AG04449 (cell line): Measurements from ENCODE around the gene FYCO1.

Experiments used
- CTCF ChIA-PET: fragments of 350-600 bp; formaldehyde crosslinking; extraction: SDS; loops from one replicate; lab custom pipeline; 2021; ENCODE audit warnings: antibody characterized with exemption; lab: Yijun Ruan, JAX
- POLR2A ChIA-PET: fragments of 400-600, 350-600 bp; formaldehyde crosslinking; extraction: SDS; loops from one replicate; lab custom pipeline; 2020; ENCODE audit warnings: antibody characterized with exemption, inconsistent platforms; lab: Yijun Ruan, JAX
- DNase-seq: peaks from one replicate; pipeline ENCODE4 v3.0.0-alpha.2; 2010; ENCODE audit warnings: low read depth, low spot score
- H3K4me3 ChIP-seq: 2 replicates; pipeline ENCODE4 v1.5.1; 2011; ENCODE audit warnings: low read depth, mild to moderate bottlenecking, control low read depth, low read length
- CTCF ChIP-seq: IDR thresholded peaks from one replicate; pipeline ENCODE4 v1.5.1; 2011; ENCODE audit warnings: mild to moderate bottlenecking, moderate library complexity, low read length, control low read depth, inconsistent platforms; ENCODE audit not compliant: insufficient read depth; ENCODE audit errors: missing control alignments

FYCO1 gene

GRCh38 chr3:46022909-46023785 lies 27.5 kb upstream of the FYCO1 start:
- ChIA-PET POLR2A (no interaction called here), CTCF (no interaction called here)

GRCh38 chr3:46021516-46021915 lies 25.9 kb upstream of the FYCO1 start:
- no peak for TF ChIP-seq CTCF
- ChIA-PET CTCF (no interaction called here), POLR2A (no interaction called here)
- DNase-seq, result no peak
- H3K4me3 ChIP-seq, result no peak overlapping the region

More at GRCh38 chr3:46022909-46023785, 27.5 kb upstream of the FYCO1 start:
- TF ChIP-seq CTCF, result no peak
- no peak for DNase-seq
- H3K4me3 ChIP-seq, result no peak overlapping the region

DNA sequence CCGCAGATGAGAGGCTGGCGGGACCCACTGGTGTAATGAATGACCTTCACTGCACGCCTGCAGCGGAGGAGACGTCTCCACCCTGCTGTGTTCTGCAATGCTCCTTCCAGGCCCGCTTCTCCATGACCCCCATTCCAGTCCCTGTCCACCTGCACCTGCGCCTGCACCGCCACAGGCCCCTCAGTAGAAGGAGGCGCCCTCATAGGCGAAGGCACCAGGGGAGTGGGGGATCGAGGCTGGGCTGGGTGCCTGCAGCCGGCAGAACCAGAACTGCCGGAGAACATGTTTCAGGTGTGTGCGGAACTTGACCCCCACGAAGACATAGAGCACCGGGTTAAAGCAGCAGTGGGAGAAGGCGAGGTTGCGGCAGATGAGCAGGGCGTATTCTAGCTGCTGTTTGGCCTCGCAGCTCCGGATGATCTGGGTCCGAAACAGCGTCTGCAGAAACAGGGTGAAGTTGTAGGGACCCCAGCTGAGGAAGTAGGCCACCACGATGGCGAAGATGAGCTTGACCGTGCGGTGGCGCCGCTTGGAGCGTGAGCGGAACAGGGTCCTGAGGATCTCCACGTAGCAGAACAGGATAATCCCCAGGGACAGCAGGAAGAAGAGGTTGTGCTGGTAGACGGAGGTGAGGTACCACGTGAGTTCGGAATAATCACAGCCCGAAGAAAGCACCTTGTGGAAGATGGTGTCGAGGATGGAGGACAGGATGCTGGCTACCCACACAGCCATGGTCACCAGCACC lies 25.3 kb upstream of the FYCO1 start:
- no peak for TF ChIP-seq CTCF
- CTCF ChIA-PET, result no interaction called here
- DNase-seq, result no peak
- no peak overlapping the region for H3K4me3 ChIP-seq
- POLR2A ChIA-PET, result no interaction called here

GRCh38 chr3:46019707-46020106 lies 24.1 kb upstream of the FYCO1 start:
- POLR2A ChIA-PET, result no interaction called here
- TF ChIP-seq CTCF, result no peak
- H3K4me3 ChIP-seq, result no peak overlapping the region
- CTCF ChIA-PET, result no interaction called here
- DNase-seq, result no peak

- no peak for DNase-seq
- TF ChIP-seq CTCF, result no peak
- CTCF ChIA-PET, result interaction anchor here (2.5 kb wide), 1 partner anchor 10 kb away, joined by 5 read pairs; the partner anchor contains the start of gene XCR1
- no peak overlapping the region for H3K4me3 ChIP-seq
- POLR2A ChIA-PET, result no interaction called here
Observed at GRCh38 chr3:46017720-46018119, 22.1 kb upstream of the FYCO1 start.
